Measurements from ENCODE around the gene GRIN2A.

Gene GRIN2A

DNA sequence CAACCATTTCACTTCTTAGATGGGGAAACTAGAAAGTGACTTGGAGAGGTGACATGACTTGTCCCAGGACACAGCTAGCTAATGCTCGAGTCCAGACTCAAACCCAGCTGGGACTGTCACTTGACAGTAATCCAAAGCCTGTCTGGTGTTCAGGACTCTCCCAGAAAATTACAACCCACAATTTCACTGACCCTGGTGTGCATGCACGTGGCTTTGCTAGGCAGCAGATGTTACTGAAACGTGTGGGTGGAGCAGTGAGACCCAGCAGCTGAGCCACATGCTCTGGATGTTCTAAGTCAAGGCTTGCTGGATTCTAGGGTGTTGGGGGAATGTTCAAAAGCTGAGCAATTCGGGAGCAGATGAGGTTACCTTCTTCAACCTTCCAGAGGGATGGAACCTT is 364.6 kb downstream of the GRIN2A start:
- no peak for DNase-seq (ENCODE audit: low read depth)

DNA sequence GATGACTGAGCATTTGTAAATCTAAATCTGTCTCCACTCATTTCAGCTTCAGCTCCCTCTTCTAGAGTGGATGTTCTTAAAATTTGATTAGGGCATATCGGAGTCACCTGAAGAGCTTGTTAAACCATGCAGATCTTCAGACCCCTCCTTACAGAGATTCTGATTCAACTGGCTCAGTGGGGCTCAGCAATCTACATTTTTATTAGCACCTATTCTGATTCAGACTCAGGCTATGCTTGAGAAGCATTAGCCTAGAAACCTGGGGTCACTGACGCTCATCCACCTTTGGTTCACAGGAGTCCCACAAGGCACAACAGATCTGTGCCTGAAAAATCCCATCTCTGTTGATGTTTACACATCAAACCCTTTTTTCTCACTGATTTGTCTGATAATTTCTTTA is 365.6 kb downstream of the GRIN2A start:
- no peak for DNase-seq (ENCODE audit: low read depth)

DNA sequence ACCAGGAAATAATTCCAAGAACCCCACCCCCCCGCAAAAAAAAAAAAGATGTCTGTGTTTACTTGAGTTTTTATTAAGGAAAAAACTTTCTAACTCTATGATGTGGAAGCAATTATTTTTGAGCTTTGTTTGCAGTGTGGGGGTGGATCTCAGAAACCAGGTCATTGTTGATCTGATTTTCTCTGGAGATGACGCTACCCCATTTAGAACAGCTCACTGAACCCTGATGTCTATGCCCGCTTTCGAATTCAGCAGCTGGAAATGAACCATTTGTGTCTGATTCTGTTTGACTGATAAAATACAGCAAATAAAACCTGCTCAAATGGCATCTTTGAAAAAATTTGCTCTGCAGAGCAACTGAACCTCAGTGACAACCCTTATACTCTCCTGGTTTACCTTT is 368.6 kb downstream of the GRIN2A start:
- no peak for DNase-seq (ENCODE audit: low read depth)

DNA sequence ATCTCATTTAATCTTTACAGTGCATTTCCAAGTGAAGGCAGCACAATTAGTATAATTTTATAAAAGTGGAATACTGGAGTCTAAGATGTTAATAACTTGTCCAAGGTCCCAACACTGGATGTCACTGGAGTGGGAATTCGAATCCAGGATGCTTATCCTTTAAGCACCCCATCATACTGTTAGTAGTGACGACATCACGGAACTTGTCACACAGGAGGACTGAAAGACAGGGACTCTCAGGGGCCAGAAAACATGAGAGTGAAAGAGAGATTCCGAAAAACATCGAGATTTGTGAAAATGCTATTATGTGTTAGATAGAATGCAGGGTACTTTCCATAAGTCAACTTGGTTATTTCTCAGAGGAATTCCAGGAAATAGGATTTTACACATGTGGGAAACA is 374.0 kb downstream of the GRIN2A start:
- DNase-seq (ENCODE audit: low read depth), result no peak

DNA sequence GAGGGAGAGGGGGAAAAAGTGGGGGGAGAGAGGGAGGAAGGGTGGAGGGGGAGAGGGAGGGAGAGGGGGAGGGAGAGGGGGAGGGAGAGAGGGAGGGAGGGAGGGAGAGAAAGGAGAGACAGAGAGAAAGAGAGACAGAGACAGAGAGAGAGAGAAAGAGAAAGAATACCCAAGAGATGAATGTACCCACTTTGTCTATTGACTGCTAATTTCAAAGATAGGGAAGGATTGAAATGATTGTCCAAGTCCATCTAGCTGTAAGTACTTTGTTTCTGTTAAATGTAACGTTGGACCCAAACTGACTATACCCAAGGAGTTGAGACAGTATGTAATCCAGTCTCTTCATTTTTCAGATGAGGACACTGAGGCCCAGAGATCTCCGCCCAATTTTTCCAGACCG is 374.9 kb downstream of the GRIN2A start:
- no peak for DNase-seq (ENCODE audit: low read depth)

DNA sequence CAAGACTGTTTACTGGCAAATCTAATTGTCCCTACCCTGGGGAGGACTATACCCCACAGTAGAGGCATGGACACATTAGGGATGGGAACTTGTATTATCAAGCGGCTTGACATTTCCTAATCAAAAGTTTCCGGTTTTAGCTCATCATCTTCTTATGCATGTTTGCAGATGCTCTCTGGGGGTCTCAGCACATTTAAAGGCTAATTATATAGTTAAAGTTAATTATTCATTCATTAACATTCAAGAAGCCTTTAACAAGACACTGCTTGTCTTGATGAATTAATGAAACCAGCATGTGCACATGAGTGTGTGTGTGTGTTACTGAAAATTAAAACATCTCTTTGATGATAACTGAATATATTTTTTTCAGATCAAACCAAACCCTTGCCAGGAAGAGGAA is 377.1 kb downstream of the GRIN2A start:
- no peak for DNase-seq (ENCODE audit: low read depth)

DNA sequence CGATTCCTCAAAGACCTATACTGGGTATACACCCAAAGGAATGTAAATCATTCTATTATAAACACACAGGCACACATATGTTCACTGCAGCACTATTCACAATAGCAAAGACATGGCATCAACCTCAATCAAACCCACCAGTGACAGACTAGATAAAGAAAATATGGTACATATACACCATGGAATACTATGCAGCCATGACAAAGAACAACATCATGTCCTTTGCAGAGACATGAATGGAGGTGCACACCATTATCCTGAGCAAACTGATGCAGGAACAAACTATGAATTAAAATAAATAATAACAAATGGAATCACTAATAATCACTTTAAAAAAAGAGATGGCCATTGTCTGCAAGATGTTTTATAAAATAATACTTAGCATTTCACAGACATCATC is 380.1 kb downstream of the GRIN2A start:
- no peak for DNase-seq (ENCODE audit: low read depth)

DNA sequence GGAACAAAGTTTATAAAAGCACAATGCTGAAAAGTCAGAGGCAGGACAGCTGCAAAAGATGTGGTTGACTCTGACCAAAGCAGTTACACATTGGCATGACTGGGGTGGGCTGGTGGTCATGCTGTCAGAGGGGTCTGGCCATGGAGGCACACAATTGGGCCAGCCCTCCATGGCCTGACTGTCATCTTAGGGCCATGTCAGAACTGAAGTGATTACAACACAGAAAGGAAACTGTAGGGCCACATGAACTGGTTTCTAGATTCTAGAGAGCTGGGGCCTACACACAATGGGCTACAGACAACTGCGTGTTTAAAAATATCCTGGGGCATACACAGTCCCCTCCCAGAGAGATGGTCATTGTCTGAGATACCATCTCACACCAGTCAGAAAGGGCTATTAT is 380.6 kb downstream of the GRIN2A start:
- no peak for DNase-seq (ENCODE audit: low read depth)

DNA sequence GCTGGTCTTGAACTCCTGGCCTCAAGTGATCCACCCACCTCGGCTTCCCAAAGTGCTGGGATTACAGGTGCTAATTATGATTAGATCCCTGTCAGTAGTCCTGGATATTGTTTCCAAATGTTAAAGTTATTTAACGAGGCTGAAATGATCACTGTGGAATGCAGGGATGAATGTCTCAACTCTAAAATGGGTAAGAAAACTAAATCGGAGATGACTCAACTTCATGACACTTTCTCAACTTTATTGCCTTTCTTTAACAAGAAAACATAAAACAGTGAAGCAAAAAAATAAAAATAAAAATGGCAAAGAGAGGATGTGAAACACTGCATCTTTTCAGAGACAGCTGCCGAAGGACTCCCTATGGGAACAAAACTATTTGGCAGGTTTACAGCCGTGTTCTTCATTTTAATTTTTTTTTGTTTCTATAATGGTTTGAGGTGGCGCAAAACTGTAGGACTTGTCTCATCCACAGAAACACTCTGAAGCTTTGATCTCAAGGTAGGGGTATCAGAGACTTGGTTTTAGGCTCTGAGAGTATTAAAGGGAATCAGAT is 382.0 kb downstream of the GRIN2A start:
- no peak for DNase-seq (ENCODE audit: low read depth)

DNA sequence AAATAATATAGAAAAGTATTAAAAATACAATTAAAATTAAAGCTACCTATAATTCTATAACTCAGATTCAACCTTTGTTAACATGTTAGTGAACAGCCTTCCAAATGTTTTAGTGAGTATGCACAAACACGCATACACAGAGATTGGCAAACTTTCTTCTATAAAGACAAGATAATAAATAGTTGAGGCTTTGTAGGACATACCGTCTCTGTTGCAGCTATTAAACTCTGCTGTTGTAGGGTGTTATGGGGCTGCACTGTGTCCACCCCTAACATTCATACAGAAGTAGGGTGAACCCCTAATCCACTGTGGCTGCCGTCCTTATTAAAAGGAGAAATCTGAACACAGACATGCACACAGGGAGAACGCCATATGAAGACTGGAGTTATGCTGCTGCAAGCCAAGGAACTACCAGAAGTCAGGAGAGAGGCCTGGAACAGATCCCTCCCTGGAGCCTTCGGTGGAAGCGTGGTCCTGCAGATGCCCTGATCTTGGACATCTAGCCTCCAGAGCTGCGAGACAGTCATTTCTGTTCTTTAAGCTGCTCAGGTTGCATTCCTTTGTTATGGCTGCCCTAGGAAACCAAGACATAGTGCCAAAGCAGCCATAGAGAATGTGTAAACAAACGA is 383.2 kb downstream of the GRIN2A start:
- no peak for DNase-seq (ENCODE audit: low read depth)

DNA sequence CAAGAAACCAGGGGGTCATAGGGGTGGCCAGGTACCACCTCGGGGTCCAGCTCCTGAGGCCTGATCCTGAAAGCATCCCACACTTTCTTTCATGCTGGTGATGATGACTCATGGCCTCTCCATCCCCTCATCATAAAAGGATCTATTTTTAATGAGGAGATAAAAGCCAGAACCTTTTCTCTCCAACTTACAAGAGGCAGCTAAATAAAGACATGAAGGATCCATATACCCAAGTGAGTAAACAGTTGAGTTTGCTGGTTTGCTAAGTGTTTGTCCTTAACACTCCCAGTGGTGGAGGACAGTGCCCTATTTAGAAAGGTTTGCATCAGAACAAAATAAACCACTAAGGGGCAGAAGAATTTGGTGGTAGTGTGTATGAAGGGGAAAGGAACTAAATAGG is 383.8 kb downstream of the GRIN2A start:
- DNase-seq (ENCODE audit: low read depth), result no peak

DNA sequence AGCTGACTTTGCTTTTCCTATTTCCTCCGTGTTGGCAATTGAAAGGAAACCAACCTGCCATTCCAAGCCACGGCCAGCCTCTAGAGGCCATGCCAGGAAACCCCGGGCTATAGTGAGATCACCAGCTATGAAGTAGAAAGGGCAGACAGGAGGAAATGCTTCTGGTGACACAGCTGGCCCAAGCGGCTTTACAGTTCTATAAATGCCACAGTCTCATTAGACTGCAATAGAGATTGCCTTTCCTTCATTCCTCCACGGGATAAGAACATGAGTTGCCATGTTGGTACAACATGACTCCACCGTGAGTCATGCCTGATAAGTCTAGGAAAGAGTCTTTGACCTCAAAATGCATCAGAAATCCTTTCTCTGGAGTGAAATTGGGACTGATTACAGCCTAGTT is 384.9 kb downstream of the GRIN2A start:
- DNase-seq (ENCODE audit: low read depth), result no peak

DNA sequence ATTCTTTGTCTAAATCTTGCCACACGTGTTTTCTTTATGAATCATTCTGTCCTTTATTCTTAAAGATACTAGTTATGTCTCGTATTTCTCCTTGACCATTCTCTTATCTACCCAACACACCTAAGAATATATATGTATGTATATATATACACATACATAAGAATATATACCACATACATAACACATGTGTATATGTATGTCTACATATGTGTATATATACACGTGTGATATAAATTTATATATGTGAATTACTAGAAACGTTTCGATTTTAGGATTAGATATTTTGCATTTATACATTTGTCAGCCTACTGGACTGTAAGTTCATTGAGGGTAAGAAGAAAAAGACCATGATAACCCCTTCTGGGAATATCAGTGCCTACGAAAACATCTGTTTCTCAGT is 388.6 kb downstream of the GRIN2A start:
- no peak for DNase-seq (ENCODE audit: low read depth)

DNA sequence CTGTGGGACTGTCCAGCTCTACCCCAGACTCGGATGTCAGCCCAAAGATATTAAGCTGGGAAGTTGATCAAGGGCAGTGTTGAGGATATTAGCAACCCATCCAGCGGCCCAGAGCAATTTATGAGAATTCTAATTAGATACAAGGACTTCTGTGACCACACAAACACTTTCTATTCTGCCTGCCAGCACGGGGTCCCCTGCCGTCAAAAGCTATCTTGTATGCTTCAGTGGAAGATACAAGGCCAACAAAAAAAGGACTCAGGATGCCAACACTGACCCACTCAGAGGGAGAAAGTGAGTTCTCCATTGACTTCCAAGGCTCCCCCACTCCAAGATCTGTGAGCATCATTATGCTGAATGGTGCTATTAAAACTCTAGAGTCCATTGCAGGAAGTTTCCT is 390.7 kb downstream of the GRIN2A start:
- no peak for DNase-seq (ENCODE audit: low read depth)

DNA sequence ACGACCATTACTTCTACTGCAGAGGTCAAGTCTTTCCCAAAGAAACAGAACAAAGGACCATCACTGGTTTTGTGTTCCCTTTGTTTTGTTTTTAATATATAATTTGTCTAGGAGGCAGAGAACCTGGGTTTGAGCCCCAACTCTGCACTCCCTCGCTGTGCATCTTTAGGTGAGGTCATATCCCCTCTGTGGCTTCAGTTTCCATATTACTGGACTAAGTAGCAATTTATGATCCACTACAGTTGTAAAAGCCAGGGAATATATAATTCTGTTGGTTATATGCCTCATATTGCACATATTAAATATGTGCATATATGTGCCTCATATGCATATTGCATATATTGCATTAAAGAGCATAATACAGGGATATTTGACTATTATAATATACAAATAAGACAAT is 392.0 kb downstream of the GRIN2A start:
- DNase-seq (ENCODE audit: low read depth), result no peak

DNA sequence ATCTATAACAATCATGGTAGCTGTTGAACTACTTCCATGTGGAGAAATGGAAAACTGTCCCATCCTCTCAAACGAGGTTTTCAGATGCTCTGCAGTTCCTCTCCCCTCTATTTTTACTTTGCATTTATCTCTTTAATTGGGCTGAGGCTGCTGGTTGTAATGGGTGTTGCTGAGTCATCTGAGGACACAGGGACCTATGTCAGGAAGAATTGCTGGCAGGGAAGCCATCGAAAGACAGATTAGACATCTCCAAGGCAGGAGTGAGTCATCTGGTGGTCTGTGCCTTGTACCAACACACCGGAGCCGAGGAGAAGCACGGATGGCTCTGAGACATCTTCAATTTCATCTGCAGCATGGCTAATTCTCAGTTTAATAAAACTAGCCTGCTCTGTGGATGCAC is 394.5 kb downstream of the GRIN2A start:
- DNase-seq (ENCODE audit: low read depth), result no peak

DNA sequence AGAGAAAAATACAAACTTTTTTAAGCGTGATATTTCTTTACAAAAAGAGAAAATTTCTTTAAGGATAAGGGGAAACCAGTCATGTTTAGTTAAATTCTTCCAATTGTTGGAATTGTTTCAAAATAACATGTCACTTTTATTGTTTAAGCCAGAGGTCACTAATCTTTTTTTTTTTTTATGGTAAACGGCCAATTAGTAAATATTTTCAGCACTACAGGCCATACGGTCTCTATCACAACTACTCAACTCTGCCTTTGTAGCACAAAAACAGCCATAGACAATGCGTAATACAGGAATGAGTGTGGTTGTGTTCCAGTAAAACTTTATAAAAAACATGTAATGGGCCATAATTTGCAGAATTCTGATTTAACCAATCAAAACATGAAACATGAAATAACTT is 401.4 kb downstream of the GRIN2A start:
- DNase-seq (ENCODE audit: low read depth), result no peak

DNA sequence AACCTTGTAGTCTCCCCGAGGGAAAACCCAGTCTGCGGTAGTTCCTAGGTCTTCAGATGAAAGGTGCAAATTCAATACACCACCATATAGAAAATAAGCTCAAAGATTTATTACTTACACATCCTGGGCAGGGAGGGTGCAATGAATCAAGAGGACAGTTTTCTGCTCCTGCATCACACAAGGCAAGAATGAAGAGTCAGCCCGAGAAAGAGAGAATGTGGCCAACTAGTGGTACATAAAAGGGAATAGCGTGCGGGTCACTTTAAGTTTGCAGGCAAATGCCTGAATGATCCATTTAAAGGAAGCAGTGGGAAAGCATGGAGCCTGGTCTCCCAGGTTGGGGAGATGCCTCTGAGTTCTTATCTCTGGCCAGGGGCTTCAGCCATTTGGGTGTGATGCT is 403.4 kb downstream of the GRIN2A start:
- DNase-seq (ENCODE audit: low read depth), result no peak

DNA sequence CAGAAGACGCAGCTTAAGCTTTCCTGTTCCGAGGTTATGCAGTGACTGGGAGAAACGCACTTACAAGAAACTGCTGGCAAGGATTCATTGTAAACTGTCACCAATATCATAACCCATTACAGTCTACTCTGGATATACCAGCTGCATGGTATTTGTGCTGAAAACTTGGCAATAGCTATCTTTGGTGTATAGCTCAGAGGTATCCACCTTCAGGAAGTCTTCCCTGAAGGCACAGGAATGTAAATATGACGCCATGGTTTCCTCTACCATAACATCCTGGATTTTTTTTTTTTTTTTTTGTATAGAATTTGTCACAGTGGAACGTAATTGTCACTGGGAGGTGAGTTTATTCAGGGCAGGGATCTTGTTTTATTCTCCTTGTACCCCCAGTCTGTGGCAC is 406.2 kb downstream of the GRIN2A start:
- DNase-seq (ENCODE audit: low read depth), result no peak

DNA sequence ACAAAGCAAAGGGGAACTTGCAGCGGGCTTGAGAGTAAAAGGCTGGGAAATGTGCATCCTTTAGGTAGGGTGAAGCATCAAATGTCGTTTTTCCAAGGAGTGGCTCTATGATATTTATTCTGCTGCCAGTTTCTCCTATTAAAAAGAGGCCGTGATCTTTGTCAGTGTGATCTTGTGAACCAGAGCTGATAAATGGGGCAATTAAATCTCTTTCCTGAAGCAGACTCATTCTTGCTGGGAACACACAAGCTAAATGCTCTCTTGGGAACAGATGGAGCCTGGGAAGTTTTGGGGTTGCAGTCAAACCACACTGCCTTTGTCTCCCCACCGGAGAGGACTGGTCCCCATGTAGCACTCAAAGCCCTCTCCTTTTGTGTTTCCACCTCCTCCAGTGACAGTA is 408.9 kb downstream of the GRIN2A start:
- DNase-seq (ENCODE audit: low read depth), result no peak

DNA sequence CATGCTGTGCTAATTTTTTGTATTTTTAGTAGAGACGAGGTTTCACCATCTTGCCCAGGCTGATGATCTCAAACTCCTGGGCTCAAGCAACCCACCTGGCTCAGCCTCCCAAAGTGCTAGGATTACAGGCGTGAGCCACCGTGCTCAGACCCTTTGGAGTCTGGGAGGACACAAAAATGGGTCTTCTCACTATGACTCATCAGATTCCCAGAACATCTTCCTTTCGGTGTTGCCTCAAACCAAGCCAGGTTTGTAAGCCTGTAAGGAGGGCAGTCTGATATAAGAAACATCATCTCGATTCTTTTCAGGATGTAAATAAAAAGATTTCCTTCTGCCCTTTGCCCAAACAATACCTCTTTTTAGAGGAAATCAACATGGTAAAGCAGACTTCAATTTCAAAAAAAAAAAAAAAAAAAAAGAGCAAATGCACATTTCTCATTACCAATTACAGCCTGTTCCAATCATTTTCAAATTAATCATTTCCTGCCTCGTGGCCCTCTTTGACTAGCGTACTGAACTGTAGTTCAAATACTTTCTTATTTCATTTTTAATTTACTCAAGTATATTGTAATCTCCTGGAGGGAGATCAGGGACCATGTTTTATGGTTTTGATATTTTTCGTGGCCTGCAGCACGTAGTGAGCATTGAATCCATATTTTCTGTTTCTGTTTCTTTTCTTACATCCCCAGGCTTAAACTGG is 409.6 kb downstream of the GRIN2A start:
- no peak for DNase-seq (ENCODE audit: low read depth)

DNA sequence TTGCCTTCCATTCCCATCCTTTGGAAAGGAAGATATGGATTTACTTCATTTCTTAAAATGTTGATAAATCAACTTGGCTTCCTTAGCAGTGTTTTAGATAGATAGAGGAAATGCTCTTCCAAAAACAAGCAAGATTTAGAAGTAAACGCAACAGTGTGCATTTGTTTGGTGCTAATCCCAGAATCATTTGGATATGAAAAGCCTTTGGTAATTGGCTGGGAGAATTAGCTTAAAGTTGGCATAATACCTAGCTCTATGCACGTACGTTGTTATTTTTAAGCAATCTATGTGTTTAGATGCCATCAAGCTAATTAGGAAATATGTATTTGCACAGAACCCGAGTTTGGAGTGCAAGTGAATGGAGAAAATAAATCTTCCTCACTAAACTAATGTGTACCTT is 415.3 kb downstream of the GRIN2A start:
- DNase-seq (ENCODE audit: low read depth), result no peak

DNA sequence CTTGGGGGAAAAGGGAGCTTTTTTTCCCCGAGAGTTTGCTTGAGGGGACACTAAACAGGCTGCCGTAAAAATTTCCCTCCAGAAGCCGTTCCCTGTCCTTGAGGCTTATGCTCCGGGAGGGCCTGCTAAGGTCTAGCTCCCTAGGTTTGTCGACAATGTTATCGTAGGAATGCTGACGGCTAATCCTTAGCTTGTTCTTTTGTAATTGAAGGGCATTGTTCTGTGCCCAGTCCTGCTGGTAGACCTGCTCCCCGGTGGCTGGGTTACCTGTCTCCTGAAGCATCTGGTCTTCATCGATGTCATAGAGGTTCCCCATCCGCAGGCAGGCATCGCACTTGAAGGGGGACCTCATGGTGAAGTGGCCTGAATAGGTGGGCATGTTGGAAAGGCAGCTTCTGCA is 418.7 kb downstream of the GRIN2A start:
- no peak for DNase-seq (ENCODE audit: low read depth)

DNA sequence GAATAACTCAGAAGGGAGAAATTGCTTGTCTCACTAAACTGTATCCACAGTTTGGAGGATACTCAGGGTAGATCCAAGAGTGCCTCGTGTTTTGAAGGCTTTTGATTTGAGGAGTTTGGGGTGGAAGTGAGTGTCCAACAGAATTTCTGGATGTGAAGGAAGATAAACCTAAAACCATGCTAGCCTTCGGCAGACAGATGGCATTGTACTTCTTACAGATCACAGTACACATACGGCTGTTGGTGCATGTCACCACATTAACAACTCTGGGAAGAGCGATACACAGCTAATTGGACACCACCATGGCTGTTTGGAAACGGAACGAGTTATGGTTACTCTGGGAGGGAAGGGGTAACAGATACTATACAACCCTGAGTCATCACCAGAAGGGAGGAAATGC is 420.4 kb downstream of the GRIN2A start:
- no peak for DNase-seq (ENCODE audit: low read depth)
